Neuronal stem cell (in vitro differentiated cells): Measurements from ENCODE around the gene SOX18.
A peak's percentile ranks its signal among the peaks of the same experiment; 100 is the strongest.

Experiments
- DNase-seq: peaks from one replicate; pipeline ENCODE4 v3.0.0-alpha.2; 2013; ENCODE audit warnings: low spot score
- H2AFZ ChIP-seq: one replicate; pipeline ENCODE4 v1.6.1; 2013; ENCODE audit warnings: mild to moderate bottlenecking, low read length, inconsistent platforms
- H2AK5ac ChIP-seq: 2 replicates; pipeline ENCODE4 v1.6.1; 2013; ENCODE audit warnings: low read depth, mild to moderate bottlenecking, inconsistent platforms, low read length, moderate library complexity, mixed read lengths
- H2BK120ac ChIP-seq: 2 replicates; pipeline ENCODE4 v1.6.1; 2013; ENCODE audit warnings: low read depth, mild to moderate bottlenecking, inconsistent platforms, low read length, moderate library complexity, mixed read lengths
- H2BK12ac ChIP-seq: one replicate; pipeline ENCODE4 v1.6.1; 2013; ENCODE audit warnings: low read length, inconsistent platforms
- H2BK15ac ChIP-seq: 2 replicates; pipeline ENCODE4 v1.6.1; 2013; ENCODE audit warnings: mild to moderate bottlenecking, low read length, inconsistent platforms, mixed read lengths
- H2BK5ac ChIP-seq: one replicate; pipeline ENCODE4 v1.6.1; 2013; ENCODE audit warnings: inconsistent platforms, mild to moderate bottlenecking, low read length, moderate library complexity
- H3K14ac ChIP-seq: one replicate; pipeline ENCODE4 v1.6.1; 2013; ENCODE audit warnings: low read length, inconsistent platforms
- H3K18ac ChIP-seq: 2 replicates; pipeline ENCODE4 v1.6.1; 2013; ENCODE audit warnings: low read length, inconsistent platforms
- H3K23ac ChIP-seq: 2 replicates; pipeline ENCODE4 v1.6.1; 2013; ENCODE audit warnings: low read depth, mild to moderate bottlenecking, mixed read lengths, low read length, inconsistent platforms; ENCODE audit not compliant: poor library complexity
- H3K27ac ChIP-seq: replicated peaks from 3 replicates; pipeline ENCODE4 v1.5.1; 2013; ENCODE audit warnings: low read length, inconsistent platforms
- H3K27me3 ChIP-seq, 3 experiments: 2 replicates each; pipeline ENCODE4 v1.6.1; 2013; ENCODE audit warnings: low read length in 3 of 3, mild to moderate bottlenecking in 2 of 3, inconsistent platforms in 1 of 3, low read depth in 1 of 3, mixed read lengths in 1 of 3, moderate library complexity in 1 of 3; ENCODE audit not compliant: control insufficient read depth in 3 of 3, insufficient read depth in 3 of 3
- H3K36me3 ChIP-seq, 2 donors: replicated peaks in 1 of 2; 2 replicates each; pipeline ENCODE4 v1.6.1; 2013; ENCODE audit warnings: low read length in 2 of 2; ENCODE audit not compliant: control insufficient read depth in 2 of 2, insufficient read depth in 2 of 2
- H3K4ac ChIP-seq: 2 replicates; pipeline ENCODE4 v1.6.1; 2013; ENCODE audit warnings: inconsistent platforms, mild to moderate bottlenecking, low read length, moderate library complexity
- H3K4me1 ChIP-seq, 2 donors: 1 replicate in 1 of 2; 2 replicates in 1 of 2; pipeline ENCODE4 v1.6.1; 2013; ENCODE audit warnings: low read length in 2 of 2, low read depth in 1 of 2; ENCODE audit not compliant: control insufficient read depth in 2 of 2, insufficient read depth in 1 of 2
- H3K4me2 ChIP-seq: one replicate; pipeline ENCODE4 v1.6.1; 2013; ENCODE audit warnings: mild to moderate bottlenecking, low read length, inconsistent platforms; ENCODE audit not compliant: insufficient read depth, poor library complexity, severe bottlenecking
- H3K4me3 ChIP-seq, 2 donors: 2 replicates each; pipeline ENCODE4 v1.5.1; 2013; ENCODE audit warnings: low read length in 2 of 2, mild to moderate bottlenecking in 2 of 2, inconsistent platforms in 1 of 2, moderate library complexity in 1 of 2
- H3K79me1 ChIP-seq: one replicate; pipeline ENCODE4 v1.6.1; 2013; ENCODE audit warnings: low read depth, mild to moderate bottlenecking, inconsistent platforms, low read length, moderate library complexity
- H3K9ac ChIP-seq: one replicate; pipeline ENCODE4 v1.6.1; 2013; ENCODE audit warnings: mild to moderate bottlenecking, low read depth, low read length, inconsistent platforms; ENCODE audit not compliant: poor library complexity
- H3K9me3 ChIP-seq, 2 donors: replicated peaks in 1 of 2; 2 replicates each; pipeline versions ENCODE3 to v1.6.1; 2013; ENCODE audit warnings: low read length in 2 of 2, mild to moderate bottlenecking in 2 of 2, inconsistent platforms in 1 of 2, low read depth in 1 of 2, mixed read lengths in 1 of 2, moderate library complexity in 1 of 2; ENCODE audit not compliant: control insufficient read depth in 2 of 2, insufficient read depth in 1 of 2
- H4K8ac ChIP-seq: one replicate; pipeline ENCODE4 v1.6.1; 2013; ENCODE audit warnings: low read depth, mild to moderate bottlenecking, inconsistent platforms, low read length, moderate library complexity
- H4K91ac ChIP-seq: one replicate; pipeline ENCODE4 v1.6.1; 2013; ENCODE audit warnings: low read length, low read depth, mild to moderate bottlenecking, inconsistent platforms; ENCODE audit not compliant: poor library complexity
- WGBS, 2 donors: extraction: QIAGEN DNeasy Blood & Tissue Kit; methylation state at CpG; one replicate each; pipeline ENCODE4 v1.1.7; 2013; ENCODE audit warnings: missing lambda C conversion rate in 2 of 2, mixed read lengths in 1 of 2; ENCODE audit not compliant: insufficient read length in 2 of 2, insufficient replicate concordance in 1 of 2; ENCODE audit errors: extremely low coverage in 2 of 2; 5-methylcytosine and 5-hydroxymethylcytosine counted together

Gene SOX18

DNA sequence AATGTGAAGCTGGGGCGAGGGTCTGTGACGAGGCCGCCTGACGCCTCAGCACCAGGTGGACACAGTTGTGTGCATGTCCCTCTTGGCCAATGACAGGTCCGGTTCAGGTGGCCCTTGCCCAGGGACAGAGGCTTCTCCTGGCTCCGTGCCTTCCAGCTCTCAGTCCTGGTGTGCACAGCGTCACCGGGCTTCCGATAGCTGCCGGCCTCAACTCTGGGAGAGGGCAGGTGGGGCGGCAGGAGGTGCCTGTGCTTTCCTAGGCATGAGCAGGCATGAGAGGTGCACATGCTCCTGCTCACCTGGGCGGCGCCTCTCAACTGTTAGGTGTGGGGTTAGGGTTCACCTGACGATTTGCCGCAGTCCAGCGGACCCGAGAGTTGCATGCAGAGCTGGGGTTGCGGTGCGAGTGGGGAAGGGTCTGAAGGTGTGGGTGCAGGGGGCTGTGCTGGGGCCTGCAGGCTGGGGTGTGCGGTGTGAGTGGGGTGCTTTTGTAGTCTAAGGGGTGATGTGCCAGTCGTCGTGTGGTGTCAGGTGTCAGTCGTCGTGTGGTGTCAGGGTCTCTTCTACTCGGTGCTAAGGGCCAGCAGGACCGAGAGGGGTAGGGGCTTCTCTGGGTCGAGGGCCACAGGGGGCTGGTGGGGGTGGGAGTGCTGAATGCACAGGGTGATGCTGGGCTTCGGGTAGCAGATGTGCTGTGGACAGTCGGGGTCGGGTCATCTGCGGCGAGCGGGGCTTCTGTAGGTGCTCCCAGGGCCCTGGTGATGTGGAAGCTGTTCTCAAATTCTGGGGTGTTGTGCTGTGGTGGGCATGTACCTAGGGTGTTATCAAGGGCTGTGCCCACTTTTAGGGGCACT, 3.8 kb upstream of the SOX18 start:
- no peak overlapping the region for H3K4me2 ChIP-seq
- H4K91ac ChIP-seq: no peak overlapping the region
- H3K14ac ChIP-seq: no peak overlapping the region
- no peak overlapping the region for H3K27ac ChIP-seq
- peak overlapping the region; percentile 37 for H3K4ac ChIP-seq
- no peaks in the 10 kb centered on the region for H3K9me3 ChIP-seq
- H3K18ac ChIP-seq: peak overlapping the region; percentile 87
- H3K36me3 ChIP-seq: no peaks in the 10 kb centered on the region
- H3K23ac ChIP-seq: peak overlapping the region; percentile 91
- peak overlapping the region; percentile 16 for H2AK5ac ChIP-seq
- no CpG with 5 or more reads among the region's 33 CpGs for WGBS, 2 donors
- peaks cover 9 to 54% (median 23%) of the 10 kb centered on the region in 3 experiments for H3K27me3 ChIP-seq
- H2BK5ac ChIP-seq: peak overlapping the region; percentile 57
- H3K9ac ChIP-seq: no peak overlapping the region
- H4K8ac ChIP-seq: no peak overlapping the region
- H3K4me1 ChIP-seq: peaks cover 22 to 34% of the 10 kb centered on the region in 2 donors
- H2BK120ac ChIP-seq: peak overlapping the region; percentile 94
- DNase-seq: no peak
- no peaks in the 10 kb centered on the region for H3K79me1 ChIP-seq
- peak overlapping the region; percentile 91 for H2AFZ ChIP-seq
- H3K4me3 ChIP-seq: no peak overlapping the region
- peak overlapping the region; percentile 88 for H2BK15ac ChIP-seq
- peak overlapping the region; percentile 73 for H2BK12ac ChIP-seq

DNA sequence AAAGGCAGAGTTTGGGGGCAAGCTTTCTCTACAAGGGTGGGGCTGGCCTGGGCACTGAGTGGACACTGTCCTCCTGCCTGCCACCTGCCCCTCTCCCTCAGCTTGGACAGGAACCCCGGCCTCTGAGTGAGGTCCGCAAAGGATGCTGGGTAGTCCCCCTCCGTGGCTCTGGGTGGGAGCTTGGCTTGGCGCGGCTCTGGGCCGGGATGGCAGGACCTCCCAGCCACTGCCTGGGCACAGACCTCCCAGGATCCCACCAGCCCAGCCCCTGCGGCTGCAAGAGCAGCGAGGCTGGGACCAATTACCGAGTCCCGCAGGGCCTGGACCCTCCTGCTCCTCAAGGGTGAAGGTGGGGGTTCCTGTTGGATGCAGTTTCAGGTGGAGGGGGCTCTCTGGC, 2.9 kb upstream of the SOX18 start:
- Histone ChIP-seq H3K27ac (no peak overlapping the region), H3K4me1 (peaks cover 21 to 33% of the 10 kb centered on the region in 2 donors), H2BK12ac (no peak overlapping the region), H2AK5ac (peak overlapping the region; percentile 16), H3K9me3 (no peaks in the 10 kb centered on the region), H3K27me3 (peaks cover 16 to 63% (median 31%) of the 10 kb centered on the region in 3 experiments), H3K4ac (no peak overlapping the region), H2BK120ac (no peak overlapping the region), H3K4me3 (no peak overlapping the region), H2BK15ac (no peak overlapping the region), H3K9ac (no peak overlapping the region), H4K8ac (no peak overlapping the region), H3K23ac (no peak overlapping the region), H4K91ac (no peak overlapping the region), H3K14ac (no peak overlapping the region), H3K36me3 (no peaks in the 10 kb centered on the region), H2AFZ (no peak overlapping the region), H3K18ac (no peak overlapping the region), H3K4me2 (no peak overlapping the region), H2BK5ac (peak overlapping the region; percentile 11), H3K79me1 (no peaks in the 10 kb centered on the region)
- WGBS, 2 donors: no CpG with 5 or more reads among the region's 10 CpGs
- DNase-seq: no peak

DNA sequence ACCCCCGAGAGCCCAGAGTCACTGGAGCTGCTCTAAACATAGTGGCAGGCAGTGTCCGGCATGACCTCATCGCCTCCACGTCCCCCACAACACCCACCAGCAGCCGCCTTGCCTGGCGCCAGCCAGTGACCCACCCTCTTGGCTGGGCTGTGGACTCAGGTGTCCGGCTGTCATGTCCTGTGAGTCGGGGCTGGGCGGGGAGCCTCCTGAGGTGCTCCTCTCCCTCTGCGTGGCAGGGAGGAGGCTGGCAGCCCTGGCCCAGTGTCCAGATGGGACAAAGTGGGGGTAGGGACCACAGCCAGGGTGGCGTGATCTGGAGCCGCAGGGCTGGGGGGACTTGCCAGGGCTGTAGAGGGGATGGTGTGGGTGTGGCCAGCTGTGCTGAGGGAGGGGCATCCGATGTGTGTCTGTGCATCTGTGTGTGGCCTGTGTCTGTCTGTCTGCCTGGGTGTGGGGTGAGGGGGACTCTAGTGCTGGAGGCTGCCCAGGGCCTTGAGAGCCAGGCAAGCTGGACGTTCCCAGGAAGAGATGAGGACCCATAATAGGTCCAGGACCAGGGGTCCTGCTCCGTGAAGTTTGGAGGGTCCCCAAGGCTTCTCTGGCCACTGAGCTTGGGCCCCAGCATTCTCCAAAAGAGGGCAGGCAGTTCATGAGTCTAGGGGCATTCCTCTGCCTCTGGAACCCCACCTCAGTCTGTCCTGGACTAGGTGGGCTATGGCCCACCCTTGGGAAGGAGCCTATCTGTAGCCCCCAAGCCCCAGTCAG, 2.3 kb upstream of the SOX18 start:
- Histone ChIP-seq H3K79me1 (no peaks in the 10 kb centered on the region), H2BK15ac (peak overlapping the region; percentile 81), H3K4me3 (no peak overlapping the region), H3K23ac (peak overlapping the region; percentile 85), H3K9me3 (no peaks in the 10 kb centered on the region), H3K36me3 (no peaks in the 10 kb centered on the region), H4K91ac (no peak overlapping the region), H2BK120ac (no peak overlapping the region), H4K8ac (no peak overlapping the region), H3K4ac (peak overlapping the region; percentile 37), H3K27me3 (peaks cover 20 to 68% (median 37%) of the 10 kb centered on the region in 3 experiments), H2BK12ac (peak overlapping the region; percentile 58), H3K18ac (peak overlapping the region; percentile 4), H3K4me2 (no peak overlapping the region), H3K9ac (no peak overlapping the region), H2AK5ac (peak overlapping the region; percentile 99), H3K14ac (peak overlapping the region; percentile 17), H3K27ac (no peak overlapping the region), H2BK5ac (peak overlapping the region; percentile 11), H3K4me1 (peaks cover 17 to 27% of the 10 kb centered on the region in 2 donors), H2AFZ (no peak overlapping the region)
- DNase-seq: no peak
- no CpG with 5 or more reads among the region's 15 CpGs for WGBS, 2 donors

DNA sequence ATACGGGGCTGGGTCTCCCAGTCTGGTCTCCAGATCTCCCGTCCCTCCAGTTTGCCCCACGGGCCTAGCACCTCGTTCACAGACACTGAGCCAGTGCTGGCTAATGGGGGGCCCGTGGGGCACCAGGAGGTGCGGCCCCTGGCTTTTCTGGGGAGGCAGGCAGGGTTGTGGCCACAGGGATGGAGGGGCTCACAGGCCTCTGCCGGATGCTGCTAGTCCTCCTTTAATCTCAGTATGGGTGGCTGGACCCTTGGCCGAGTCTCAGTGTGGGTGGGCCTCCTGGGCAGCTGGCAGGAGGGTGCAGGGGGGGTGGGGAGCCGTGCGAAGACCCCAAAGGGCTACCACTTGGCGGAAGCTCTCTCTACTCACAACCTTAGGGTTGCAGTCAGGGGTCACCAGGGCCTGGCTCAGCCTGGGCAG, 1.6 kb upstream of the SOX18 start:
- peaks cover 23 to 75% (median 44%) of the 10 kb centered on the region in 3 experiments for H3K27me3 ChIP-seq
- DNase-seq: no peak
- no CpG with 5 or more reads among the region's 11 CpGs for WGBS, 2 donors

More for the DNA sequence above, 1.6 kb upstream of the SOX18 start:
- H3K4me3 ChIP-seq: no peak overlapping the region
- no peak overlapping the region for H2AFZ ChIP-seq
- H3K9me3 ChIP-seq: peaks cover 0 to 2% of the 10 kb centered on the region in 2 donors
- H2AK5ac ChIP-seq: peak overlapping the region; percentile 99
- no peak overlapping the region for H3K14ac ChIP-seq
- no peak overlapping the region for H4K91ac ChIP-seq
- peak overlapping the region; percentile 57 for H3K18ac ChIP-seq
- H2BK12ac ChIP-seq: peak overlapping the region; percentile 58
- H2BK120ac ChIP-seq: peak overlapping the region; percentile 61
- peak overlapping the region; percentile 81 for H2BK15ac ChIP-seq
- peak overlapping the region; percentile 65 for H3K23ac ChIP-seq
- peaks cover 17 to 20% of the 10 kb centered on the region in 2 donors for H3K4me1 ChIP-seq
- no peak overlapping the region for H3K9ac ChIP-seq
- H3K4me2 ChIP-seq: no peak overlapping the region
- no peaks in the 10 kb centered on the region for H3K36me3 ChIP-seq
- H4K8ac ChIP-seq: no peak overlapping the region
- H3K4ac ChIP-seq: no peak overlapping the region
- peak overlapping the region; percentile 90 for H2BK5ac ChIP-seq
- H3K79me1 ChIP-seq: no peaks in the 10 kb centered on the region
- no peak overlapping the region for H3K27ac ChIP-seq
